GM18498 (cell line): ENCODE measurements around the gene MN1.
"Not testable (repeated sequence)": the region's sequence is repeated elsewhere in the genome, so short reads cannot be mapped to it uniquely, and the experiment has no call there.

Source experiments
- ATAC-seq: cut with Tn5 transposase; IDR thresholded peaks from one replicate; pipeline ENCODE4 v1.9.1; 2021; ENCODE audit warnings: mild to moderate bottlenecking, moderate library complexity; ENCODE audit not compliant: unreplicated experiment

The MN1 gene

DNA sequence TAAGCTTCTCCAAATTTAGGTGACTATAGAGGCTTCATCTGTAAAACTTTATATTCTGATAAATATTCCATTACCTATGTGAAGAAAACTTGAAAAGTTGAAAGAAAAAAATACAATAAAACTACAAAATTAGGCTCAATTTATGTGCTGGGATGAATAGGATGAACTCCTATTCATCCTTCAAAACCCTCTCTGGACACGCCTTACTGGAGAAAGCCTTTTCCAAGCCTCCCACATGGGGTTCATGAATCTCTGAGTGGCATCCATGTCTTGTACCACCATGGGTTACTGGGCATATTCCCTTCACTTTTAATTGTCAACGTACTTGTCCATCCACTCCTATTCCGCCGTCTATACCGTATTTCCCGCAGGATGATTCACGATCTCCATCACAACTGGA, 55.7 kb downstream of the MN1 start:
- ATAC-seq, result no peak

DNA sequence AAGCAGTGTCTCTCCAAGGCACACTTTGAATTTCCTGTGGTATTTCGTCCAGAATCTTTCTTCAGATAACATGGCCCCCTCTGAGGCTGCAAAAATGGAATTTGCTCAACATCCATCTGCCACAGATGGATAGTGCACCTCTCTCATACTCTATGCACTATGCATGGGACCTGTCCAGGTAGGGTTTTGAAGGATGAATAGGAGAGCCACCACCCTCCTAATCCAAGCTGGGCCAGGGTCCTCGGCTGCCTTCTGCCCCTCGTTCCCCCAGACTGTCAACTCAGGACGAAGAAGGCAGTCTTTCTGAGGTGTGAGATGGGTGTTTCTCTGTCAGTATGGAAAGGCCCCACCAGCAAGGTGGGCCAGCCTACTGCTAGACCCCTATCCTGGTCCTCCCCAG, 56.4 kb downstream of the MN1 start:
- no peak for ATAC-seq

DNA sequence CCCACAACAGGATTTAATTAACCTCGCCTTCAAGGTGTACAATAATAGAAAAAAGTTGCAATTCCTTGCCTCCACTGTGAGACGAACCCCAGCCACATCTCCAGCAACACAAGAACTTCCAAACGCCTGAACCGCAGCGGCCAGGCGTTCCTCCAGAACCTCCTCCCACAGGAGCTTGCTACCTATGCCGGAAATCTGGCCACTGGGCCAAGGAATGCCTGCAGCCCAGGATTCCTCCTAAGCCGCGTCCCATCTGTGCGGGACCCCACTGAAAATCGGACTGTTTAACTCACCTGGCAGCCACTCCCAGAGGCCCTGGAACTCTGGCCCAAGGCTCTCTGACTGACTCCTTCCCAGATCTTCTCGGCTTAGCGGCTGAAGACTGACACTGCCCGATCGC, 57.5 kb downstream of the MN1 start:
- ATAC-seq, result not testable (repeated sequence)

DNA sequence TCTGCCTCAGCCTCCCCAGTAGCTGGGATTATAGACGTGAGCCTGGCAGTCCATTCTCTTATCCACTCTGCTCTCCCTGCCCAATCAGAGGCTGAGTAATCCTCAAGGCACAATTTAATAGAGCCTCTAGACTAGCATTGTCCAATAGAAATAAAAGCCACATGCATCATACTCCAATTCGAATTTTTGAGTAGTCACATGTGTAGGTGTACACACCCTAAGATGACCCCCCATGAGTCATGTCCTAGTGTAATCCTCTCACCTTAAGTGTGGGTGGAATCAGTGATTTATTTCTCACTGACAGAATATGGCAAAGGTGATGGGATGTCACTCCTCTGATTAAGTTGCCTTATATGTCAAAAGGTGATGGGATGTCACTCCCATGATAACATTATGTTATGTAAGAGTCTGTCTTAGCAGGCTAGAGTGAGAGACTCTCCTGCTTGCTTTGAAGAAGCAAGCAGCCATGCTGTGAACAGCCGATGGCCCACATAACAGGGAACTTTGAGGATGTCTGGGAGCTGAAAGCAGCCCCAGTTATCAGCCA, 61.3 kb downstream of the MN1 start:
- ATAC-seq, result no peak

DNA sequence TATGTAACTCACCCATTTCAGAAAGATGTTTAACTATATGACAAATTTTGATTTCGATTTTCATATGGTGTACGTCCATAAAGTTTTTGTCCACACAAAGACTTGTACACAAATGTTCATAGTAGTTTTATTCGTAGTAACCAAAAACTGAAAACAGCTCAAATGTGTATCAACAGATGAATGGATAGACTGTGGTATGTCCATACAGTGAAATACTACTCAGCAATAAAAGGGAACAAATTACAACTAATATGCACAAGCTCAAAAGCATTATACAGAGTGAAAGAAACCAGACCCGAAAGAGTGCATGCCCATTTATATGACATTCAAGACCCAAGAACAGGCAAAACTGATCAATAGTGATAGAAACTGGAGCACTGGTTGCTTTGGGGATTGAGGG, 64.0 kb downstream of the MN1 start:
- ATAC-seq, result no peak

DNA sequence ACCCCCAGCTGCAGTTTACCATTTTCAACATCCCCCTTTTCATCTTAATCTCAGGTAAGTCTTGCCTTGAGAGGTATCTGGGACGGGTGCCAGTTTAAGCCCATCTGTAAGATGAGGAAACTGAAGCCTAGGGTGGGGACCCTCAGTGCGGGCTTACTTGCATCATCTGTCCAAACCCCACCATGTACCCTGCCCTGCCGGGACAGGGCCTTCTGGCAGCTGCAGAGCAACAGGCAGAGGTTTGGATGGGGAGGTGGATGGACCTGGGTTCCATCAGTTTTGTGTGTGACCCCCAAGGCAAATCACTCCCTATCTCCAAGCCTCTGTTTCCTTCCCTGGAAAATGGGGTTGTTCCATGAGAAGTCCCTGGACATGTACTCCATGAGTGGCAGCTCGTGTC, 67.5 kb downstream of the MN1 start:
- no peak for ATAC-seq

DNA sequence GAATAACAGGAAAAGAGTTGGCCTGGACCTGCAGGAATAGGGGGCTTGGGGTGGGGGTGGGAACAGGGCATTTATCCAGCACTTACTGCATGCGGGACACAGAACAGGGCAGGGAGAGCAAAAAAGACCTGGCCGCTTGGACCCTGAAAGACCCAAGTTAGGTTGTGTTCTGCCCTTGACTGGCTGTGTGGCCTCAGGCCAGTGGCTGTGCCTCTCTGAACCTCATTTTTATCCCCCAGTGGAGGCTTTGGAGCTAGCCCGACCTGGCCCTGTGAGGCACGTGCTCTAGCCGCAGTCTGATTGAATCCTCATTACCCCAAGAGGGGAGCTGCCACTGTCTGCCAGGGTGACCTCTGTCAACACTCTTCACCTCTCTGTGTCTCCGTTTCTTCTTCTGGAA, 68.7 kb downstream of the MN1 start:
- no peak for ATAC-seq

DNA sequence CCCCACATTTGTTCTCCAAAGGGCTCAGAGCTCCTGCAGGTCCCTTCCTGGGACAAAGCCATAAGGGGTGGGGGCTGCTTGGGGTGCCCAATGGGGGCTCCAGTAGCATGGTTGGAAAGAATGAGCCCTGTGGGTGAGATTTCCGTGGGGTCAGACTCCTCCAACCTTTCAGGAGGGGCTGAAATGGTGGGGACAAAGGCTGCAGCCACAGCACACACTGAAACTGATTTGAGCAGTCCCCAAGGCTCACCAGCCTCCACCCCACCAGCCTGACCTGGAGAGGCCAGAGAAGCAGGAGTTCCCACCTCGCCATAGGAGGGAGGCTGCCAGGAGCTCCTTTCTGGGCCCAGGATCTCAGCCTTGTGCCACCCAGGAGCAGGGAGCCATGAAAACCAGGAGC, 69.2 kb downstream of the MN1 start:
- ATAC-seq, result no peak

DNA sequence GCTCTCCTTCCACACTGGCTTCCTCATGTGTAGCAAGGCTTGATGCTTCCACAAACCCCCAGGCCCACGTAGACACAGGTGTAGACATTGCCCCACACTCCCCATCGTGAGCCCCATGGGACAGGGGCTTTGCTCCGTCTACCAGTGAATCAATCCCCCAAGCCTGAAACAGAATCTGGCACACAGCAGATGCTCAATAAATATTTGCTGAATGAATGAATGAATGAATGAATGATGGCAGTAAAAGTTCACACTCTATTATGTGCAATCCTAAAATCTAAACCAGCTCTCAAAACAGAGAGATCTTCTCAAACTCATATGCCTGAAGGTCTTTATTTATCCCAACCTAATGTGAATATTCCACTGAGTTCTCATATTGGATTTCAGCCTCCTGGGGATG, 69.9 kb downstream of the MN1 start:
- no peak for ATAC-seq

DNA sequence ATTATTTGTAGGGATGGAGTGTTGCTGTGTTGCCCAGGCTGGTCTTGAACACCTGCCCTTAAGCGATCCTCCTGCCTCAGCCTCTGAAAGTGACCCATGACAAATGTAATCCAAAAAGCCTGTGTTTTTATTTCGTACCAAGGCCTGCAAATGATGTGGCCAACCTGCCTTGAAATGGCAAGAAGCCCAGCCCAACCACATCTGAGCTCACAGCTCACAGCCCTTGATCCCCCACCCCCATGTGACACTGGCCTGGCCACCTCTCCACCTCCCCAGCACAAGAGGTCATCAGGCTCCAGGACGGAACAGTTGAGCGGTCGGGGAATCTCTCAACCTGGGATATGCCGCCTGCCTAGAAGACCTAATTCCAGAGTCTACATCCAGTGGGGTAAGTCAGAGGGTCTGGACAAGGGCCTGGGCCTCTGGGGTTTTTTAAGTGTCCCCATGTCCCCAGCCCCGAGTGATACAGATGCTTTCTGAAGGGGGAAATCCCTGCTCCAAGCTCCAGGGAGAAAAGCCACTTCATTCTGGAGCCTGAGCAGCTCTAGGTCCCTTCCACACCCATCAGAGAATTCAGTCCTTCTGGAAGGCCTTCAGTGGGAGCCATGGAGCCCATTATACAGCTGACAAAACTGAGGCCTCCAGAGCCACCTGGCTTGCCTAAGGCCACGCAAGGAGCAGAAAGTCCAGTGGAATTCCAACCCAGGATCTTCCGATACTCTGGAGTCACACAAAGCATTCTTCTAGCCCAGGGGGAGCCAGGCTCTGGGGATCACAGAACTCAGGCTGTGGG, 70.7 kb downstream of the MN1 start:
- no peak for ATAC-seq

DNA sequence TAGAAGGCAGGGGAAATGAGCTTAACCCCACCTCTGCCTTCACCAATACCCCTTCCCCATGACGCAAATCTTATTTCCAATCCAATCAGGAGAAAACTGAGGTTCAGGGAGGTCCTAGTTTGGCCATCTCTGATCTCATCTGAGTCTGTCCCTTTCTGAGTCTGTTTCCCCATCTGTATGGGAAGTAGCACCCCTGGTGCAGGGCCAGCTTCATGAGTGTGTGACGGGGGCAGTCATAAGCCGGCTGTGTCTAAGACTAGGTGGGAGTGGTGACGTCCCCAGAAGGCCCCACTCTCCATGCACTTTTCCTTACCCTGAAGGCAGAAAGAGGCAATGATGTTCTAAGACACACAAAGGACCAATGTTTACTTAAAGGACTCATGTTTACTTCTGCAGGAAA, 72.3 kb downstream of the MN1 start:
- no peak for ATAC-seq

DNA sequence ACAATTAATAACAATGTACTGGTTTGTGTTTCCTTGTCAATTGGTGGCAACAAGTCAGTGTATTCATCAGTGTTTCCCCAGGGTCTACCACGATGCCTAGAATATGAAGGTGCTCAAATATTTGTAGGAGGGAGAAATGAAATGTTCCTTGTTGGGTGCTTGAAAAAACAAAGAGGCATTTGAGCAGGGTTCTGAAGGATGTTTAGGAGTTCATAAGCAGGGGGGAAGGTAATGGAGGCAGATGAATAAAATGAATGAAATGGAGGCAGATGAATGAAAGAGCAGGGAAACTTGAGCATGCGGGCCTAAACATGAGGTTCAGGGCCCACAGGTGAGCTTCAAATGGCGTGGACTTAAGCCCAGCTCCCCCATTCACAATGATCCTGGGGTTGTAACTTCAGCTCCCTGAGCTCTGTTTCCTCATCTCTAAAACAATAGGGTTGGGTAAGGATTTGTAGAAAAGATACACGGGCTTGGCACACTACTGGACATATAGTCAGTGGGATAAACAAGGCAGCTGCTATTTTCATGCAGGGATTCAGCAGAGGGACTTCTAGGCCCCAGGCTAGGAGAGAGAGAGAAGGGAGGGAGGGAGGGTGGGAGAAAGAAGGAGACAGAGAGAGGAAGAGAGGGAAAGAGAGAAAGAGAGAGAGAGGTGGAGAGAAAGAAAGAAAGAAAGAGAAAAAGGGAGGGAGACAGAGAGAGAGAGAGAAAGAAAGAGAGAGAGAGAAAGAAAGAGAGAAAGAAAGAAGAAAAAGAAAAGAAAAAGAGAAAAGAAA, 73.7 kb downstream of the MN1 start:
- ATAC-seq, result no peak

DNA sequence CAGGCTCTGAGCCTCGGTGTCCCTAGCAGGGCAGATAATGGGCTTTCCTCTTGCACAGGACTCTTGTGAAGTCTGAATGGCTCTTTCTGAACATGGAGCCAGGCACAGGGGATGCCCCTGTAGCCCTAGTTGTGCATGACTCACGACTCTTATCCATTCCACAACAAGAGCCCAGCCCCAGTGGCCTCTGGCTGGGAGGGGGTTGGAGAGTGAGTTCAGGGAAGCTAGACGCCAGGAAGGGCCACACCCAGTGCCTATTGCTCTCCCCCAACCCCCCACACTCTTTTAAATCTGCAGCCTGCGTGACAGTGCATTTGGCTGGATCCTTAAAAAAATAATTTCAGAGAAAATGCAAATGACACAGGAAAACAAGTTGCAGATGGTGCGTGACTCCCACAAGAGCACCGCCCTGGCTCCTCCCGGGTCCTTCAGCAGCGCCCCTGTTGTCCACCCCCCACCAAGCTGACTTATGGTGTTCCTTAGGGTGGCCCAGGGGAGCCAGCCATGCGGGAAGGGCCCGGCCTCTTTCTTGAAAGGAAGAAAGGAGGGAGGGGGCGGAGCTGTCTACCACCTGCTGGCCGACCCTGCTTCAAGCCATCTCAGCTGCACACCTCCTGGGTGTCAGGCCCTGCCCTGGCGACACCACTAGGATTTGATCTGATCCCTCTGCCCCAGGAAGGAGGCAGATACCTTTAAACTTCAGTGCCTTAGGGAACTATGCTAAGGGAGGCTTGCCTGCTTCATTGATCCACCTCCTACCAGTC, 74.7 kb downstream of the MN1 start:
- no peak for ATAC-seq

DNA sequence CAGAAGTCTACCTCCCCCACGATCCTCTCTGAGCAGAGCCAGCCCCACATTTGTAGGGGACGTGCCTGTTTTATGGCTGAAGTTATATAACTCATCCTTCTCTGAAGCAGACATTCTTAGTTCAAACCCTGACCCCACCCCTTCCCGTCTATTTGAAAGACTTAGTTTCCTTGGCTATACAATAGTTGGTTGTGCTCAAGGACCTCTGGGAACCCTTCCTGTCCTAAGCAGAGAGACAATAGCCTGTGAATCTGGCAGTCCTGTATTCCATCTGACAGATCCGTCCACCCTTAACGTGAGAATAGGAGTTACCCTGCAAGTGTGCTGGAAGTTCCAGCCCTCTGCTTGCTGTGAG, 75.2 kb downstream of the MN1 start:
- no peak for ATAC-seq

DNA sequence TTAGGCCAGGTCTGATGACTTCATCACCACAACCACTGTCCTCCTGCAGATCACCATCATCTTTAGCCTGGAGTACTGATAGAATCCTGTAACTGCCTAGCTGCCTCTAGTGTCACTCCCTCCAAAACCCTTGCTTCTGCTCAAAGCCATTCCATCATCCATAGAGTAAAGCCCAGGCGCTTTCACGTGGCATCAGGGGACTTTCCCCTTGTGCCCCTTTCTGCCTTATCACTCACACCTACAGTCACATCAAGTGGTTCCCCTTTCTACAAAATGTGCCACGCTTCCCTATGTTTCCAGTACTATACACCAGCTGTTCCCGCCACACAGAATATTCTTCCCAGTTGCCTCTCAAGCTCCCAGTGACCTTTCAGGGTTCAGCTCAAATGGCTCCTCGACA, 75.9 kb downstream of the MN1 start:
- ATAC-seq, result no peak

DNA sequence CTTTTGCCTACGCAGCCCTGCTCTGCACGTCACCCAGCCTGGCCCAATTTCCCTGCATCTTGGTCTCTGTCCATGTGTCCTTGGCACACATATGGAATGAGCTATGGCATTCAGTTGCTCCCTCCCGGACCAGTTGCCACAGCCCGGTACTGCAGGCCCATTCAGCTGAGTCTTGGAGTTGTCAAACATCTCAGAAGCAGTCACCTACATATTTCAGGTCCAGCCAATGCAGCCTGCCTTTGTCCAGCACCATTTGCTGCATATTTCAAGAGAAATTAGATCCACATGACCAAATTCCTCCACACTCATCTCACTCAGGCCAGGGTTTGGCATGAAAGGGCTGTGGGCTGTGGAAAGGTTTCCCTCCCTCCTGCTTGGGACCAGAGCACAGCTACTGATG, 76.8 kb downstream of the MN1 start:
- no peak for ATAC-seq

DNA sequence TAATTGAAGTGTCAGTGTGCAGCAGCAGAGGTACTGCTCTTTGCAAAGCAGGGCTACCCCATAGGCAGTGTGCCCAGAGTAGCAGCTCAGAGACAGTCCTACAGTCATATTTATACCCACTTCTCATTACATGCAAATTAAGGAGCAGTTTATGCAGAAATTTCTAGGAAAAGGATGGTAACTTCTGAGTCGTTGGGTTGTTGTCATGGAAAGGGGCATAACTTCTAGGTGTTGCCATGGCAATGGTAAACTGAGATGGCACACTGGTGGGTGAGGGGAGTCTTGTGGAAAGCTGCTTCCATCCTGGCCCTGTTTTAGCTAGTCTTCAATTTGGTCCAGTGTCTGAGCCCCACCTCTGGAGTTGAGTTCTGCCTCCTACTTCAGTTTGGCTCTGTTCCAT, 77.4 kb downstream of the MN1 start:
- ATAC-seq, result no peak

DNA sequence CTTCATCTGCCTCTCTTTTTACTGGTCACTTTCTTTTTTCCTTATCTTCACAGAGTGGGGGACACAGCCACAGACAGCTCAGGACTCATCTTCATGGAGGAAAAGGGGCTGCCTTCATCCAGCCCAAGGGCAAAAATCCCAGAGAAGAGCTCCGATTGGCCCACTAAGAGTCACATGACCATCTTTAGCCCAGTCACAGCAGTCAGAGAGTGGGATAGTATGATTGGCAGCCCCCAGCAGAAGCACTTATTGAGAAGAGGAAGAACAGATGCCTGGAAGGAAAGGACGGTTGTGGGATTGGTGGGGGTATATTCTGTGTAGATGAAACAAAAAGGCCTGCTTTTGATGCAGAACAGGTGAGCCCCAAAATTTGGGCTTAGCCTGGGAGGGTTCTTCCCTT, 77.8 kb downstream of the MN1 start:
- no peak for ATAC-seq

DNA sequence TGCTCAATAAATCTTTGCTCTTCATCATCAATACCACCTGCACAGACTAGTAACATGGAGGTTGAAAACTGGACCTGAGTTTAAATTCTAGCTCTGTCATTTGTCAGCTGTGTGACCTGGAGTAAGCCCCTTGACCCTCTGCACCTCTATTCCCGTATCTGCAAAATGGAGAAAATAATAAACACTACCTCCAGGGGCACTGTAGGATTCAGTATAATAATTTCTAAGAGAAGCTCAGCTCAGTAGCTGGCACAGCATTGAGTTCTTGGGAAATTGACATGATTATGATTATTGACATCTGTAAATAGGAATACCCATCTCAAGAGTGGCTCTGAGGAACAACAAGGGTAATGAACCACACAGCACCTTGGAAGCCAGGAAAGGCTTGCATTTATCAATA, 78.4 kb downstream of the MN1 start:
- ATAC-seq, result no peak

DNA sequence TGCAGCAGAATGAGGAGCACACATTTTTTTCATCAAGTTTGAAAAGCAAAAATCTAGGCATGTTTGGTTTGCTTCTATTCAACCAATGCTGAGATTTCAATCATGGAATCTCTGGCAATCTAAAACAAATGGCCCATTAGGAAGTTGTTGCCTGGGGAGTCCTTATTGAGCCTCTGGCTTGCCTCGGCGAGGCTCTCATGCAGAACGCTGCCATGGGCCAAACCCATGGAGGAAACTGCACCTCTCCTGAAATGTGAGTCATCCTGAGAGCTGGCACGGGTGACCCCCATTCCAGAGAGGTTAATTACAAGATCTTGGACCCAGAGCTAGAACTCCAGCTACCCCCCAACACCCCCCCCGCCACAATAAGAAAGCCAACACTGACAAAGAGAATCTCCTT, 80.7 kb downstream of the MN1 start:
- no peak for ATAC-seq

DNA sequence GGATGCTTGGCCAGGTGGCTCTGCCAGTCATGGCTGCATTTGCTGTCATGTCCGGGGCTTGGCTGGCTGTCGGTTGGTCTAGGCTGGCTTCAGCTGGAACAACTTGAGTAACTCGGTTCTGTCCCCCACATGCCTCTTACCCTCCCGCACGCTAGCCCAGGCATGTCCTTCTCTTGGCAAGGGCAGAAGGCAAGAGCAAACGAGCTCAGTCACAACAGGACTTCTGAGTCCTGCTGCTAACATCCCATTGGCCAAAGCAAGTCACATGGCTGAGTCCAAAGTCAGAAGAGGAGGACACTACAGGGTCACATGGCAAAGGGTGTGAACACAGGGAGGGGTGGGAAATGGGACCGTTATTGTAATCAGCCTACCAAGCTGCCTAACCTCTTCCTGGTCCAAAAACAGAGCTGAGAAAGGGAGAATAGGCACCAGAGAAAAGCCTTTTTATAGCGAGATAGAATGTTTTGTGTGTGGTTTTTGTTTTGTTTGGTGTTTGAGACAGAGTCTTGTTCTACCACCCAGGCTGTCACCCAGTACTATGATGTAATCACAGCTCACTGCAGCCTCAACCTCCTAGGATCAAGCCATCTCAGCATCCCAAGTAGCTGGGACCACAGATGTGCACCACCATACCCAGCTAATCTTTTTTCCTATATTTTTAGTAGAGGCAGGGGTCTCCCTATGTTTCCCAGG, 81.9 kb downstream of the MN1 start:
- ATAC-seq, result no peak
